NCI-H524 treated with DMSO at 0.1 percent for 48 hours (cell line): ENCODE measurements around the gene TBC1D22A.
"Not testable (repeated sequence)": the region's sequence is repeated elsewhere in the genome, so short reads cannot be mapped to it uniquely, and the experiment has no call there.

Source experiments
- DNase-seq: peaks from one replicate; lab custom pipeline; 2025; lab: John Stamatoyannopoulos, UW

The TBC1D22A gene

GRCh38 chr22:47124451-47124881 is 362.0 kb downstream of the TBC1D22A start:
- DNase-seq = no peak

GRCh38 chr22:47124961-47125360 is 362.5 kb downstream of the TBC1D22A start:
- no peak for DNase-seq

GRCh38 chr22:47125603-47126002 is 363.2 kb downstream of the TBC1D22A start:
- DNase-seq = no peak

- DNase-seq = no peak
Observed at GRCh38 chr22:47126344-47126811, 363.9 kb downstream of the TBC1D22A start.

- DNase-seq = no peak
Observed at GRCh38 chr22:47127441-47127871, 365.0 kb downstream of the TBC1D22A start.

- DNase-seq = no peak
Observed at GRCh38 chr22:47128216-47128615, 365.8 kb downstream of the TBC1D22A start.

GRCh38 chr22:47128622-47129215 is 366.3 kb downstream of the TBC1D22A start:
- no peak for DNase-seq

GRCh38 chr22:47129902-47130635 is 367.6 kb downstream of the TBC1D22A start:
- DNase-seq = no peak

GRCh38 chr22:47130883-47131631 is 368.6 kb downstream of the TBC1D22A start:
- no peak for DNase-seq

GRCh38 chr22:47131632-47132427 is 369.4 kb downstream of the TBC1D22A start:
- DNase-seq = no peak

- no peak for DNase-seq
Observed at GRCh38 chr22:47132428-47132825, 370.0 kb downstream of the TBC1D22A start.

GRCh38 chr22:47133061-47133969 is 370.9 kb downstream of the TBC1D22A start:
- no peak for DNase-seq

- no peak for DNase-seq
Observed at GRCh38 chr22:47134222-47134621, 371.8 kb downstream of the TBC1D22A start.

- no peak for DNase-seq
Observed at GRCh38 chr22:47135338-47135737, 372.9 kb downstream of the TBC1D22A start.

- no peak for DNase-seq
Observed at GRCh38 chr22:47136050-47136449, 373.6 kb downstream of the TBC1D22A start.

GRCh38 chr22:47136671-47137070 is 374.2 kb downstream of the TBC1D22A start:
- no peak for DNase-seq

- no peak for DNase-seq
Observed at GRCh38 chr22:47139013-47139789, 376.8 kb downstream of the TBC1D22A start.

GRCh38 chr22:47139790-47140119 is 377.3 kb downstream of the TBC1D22A start:
- DNase-seq = peak; percentile 6

GRCh38 chr22:47140975-47141374 is 378.5 kb downstream of the TBC1D22A start:
- not testable (repeated sequence) for DNase-seq

GRCh38 chr22:47142427-47143046 is 380.1 kb downstream of the TBC1D22A start:
- no peak for DNase-seq
